NCI-H82 treated with DMSO at 0.1 percent for 48 hours (cell line): Measurements from ENCODE around the gene DEDD.

Source experiments
- DNase-seq: peaks from one replicate; lab custom pipeline; 2025; ENCODE audit not compliant: unreplicated experiment; lab: John Stamatoyannopoulos, UW

The DEDD gene

GRCh38 chr1:161076410-161076809 lies 56.1 kb downstream of the DEDD start:
- DNase-seq: no peak

- DNase-seq: no peak
Observed at GRCh38 chr1:161074676-161075368, 57.6 kb downstream of the DEDD start.

GRCh38 chr1:161073474-161074121 lies 58.9 kb downstream of the DEDD start:
- no peak for DNase-seq

- no peak for DNase-seq
Observed at GRCh38 chr1:161072751-161073449, 59.6 kb downstream of the DEDD start.

- no peak for DNase-seq
Observed at GRCh38 chr1:161071886-161072371, 60.5 kb downstream of the DEDD start.
